ENCODE data around the gene SCAF1.

GRCh38 chr19:49680421-49681351, 38.7 kb downstream of the SCAF1 start:
- peak in 2 of 3 experiments; percentile 99 to 100 for TF ChIP-seq CTCF (IDR thresholded peaks at IDR 0.05)
- peak in 1 of 2 donors; percentile 81 for TF ChIP-seq POLR2AphosphoS5 (IDR thresholded peaks at IDR 0.05)
- TF ChIP-seq POLR2A (IDR thresholded peaks at IDR 0.05; ENCODE audit: low read depth) = no peak

Data from esophagus muscularis mucosa (tissue), 3 donors.